Vagina (tissue), 2 donors: ENCODE results near the gene SGK1. TPM values are rescaled to one million over a fixed set of nuclear protein-coding genes. Genes with fewer than 3 reads are reported as not detected.

Source experiments
- DNase-seq, 2 donors: peaks; one replicate each; pipeline ENCODE4 v3.0.0-alpha.2; 2017; ENCODE audit errors: extremely low spot score in 2 of 2
- H3K27ac ChIP-seq: fragments of 200-600 bp; sonication (generic); one replicate; pipeline ENCODE4 v1.5.1; 2019
- H3K27me3 ChIP-seq: fragments of 200-600 bp; sonication (generic); one replicate; pipeline ENCODE4 v1.5.1; 2019
- H3K36me3 ChIP-seq, 2 donors: fragments of 200-600 bp; sonication (generic); one replicate each; pipeline ENCODE4 v1.5.1; 2017 to 2019
- H3K4me1 ChIP-seq: fragments of 200-600 bp; sonication (generic); one replicate; pipeline ENCODE4 v1.5.1; 2019
- H3K4me3 ChIP-seq, 2 donors: fragments of 200-600 bp; sonication (generic); 1 replicate in 1 of 2; 2 replicates in 1 of 2; pipeline ENCODE4 v1.5.1; 2016 to 2019
- H3K9me3 ChIP-seq: fragments of 200-600 bp; sonication (generic); one replicate; pipeline ENCODE4 v1.5.1; 2019
- POLR2A ChIP-seq, 2 donors: fragments of 450-650 bp; IDR thresholded peaks; one replicate each; pipeline ENCODE4 v1.6.1; 2017; ENCODE audit warnings: antibody characterized with exemption in 2 of 2, mild to moderate bottlenecking in 2 of 2, moderate library complexity in 2 of 2
- POLR2AphosphoS5 ChIP-seq, 2 donors: sonication (generic); formaldehyde crosslinking; IDR thresholded peaks; one replicate each; pipeline ENCODE4 v1.9.0; 2017; ENCODE audit warnings: antibody characterized with exemption in 2 of 2, mild to moderate bottlenecking in 2 of 2, low read depth in 1 of 2; ENCODE audit not compliant: insufficient read depth in 1 of 2
- intact Hi-C: fragments of 100-400 bp; cut with DNase I; formaldehyde crosslinking; loops from one replicate; pipeline ENCODE4 v1.15.1; 2023
- total RNA-seq: library from RNA; depleted of rRNA; stranded (reverse); fragments of >200 nt; gene quantifications from one replicate; pipeline ENCODE4 v1.2.3, GENCODE V29; 2016
- TF ChIP-seq, protein P1 (sequence below), 3 experiments: fragments of 450-650 bp in 2 of 3; fragments of 200-600 bp in 1 of 3; sonication (generic) in 1 of 3; IDR thresholded peaks; one replicate each; pipeline ENCODE4 v1.5.1; 2017 to 2019; ENCODE audit warnings: antibody characterized with exemption in 3 of 3, mild to moderate bottlenecking in 2 of 3, moderate library complexity in 2 of 3

Gene SGK1
- total RNA-seq, 1 donor from 2014 or later, result 608 TPM

DNA sequence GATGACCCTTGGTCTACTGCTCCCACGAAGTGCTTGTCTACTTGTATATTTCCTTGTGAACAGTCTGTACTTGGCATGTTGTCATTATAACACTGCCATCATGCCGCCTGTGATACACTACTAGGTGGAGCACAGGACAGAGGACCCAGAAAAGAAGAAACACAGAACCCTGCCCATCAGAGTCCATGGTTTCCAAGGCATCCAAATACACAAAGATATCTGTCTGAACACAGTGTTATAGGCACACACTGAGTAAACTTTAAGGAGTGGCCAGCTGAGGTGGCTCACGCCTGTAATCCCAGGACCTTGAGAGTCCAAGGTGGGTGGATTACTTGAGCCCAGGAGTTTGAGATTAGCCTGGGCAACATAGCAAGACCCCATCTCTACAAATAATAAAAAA is 155.0 kb downstream of the SGK1 start:
- no peaks in the 10 kb centered on the region for H3K36me3 ChIP-seq
- no peak overlapping the region for H3K27ac ChIP-seq
- no peaks in the 10 kb centered on the region for H3K9me3 ChIP-seq
- no peaks in the 10 kb centered on the region for H3K27me3 ChIP-seq
- no peaks in the 10 kb centered on the region for H3K4me1 ChIP-seq
- no peak overlapping the region for H3K4me3 ChIP-seq
- no peak for TF ChIP-seq POLR2AphosphoS5 (IDR thresholded peaks at IDR 0.05; ENCODE audit: insufficient read depth in 1 of 2, low read depth in 1 of 2)
- TF ChIP-seq, protein P1, sequence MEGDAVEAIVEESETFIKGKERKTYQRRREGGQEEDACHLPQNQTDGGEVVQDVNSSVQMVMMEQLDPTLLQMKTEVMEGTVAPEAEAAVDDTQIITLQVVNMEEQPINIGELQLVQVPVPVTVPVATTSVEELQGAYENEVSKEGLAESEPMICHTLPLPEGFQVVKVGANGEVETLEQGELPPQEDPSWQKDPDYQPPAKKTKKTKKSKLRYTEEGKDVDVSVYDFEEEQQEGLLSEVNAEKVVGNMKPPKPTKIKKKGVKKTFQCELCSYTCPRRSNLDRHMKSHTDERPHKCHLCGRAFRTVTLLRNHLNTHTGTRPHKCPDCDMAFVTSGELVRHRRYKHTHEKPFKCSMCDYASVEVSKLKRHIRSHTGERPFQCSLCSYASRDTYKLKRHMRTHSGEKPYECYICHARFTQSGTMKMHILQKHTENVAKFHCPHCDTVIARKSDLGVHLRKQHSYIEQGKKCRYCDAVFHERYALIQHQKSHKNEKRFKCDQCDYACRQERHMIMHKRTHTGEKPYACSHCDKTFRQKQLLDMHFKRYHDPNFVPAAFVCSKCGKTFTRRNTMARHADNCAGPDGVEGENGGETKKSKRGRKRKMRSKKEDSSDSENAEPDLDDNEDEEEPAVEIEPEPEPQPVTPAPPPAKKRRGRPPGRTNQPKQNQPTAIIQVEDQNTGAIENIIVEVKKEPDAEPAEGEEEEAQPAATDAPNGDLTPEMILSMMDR (IDR thresholded peaks at IDR 0.05), result no peak
- TF ChIP-seq POLR2A (IDR thresholded peaks at IDR 0.05), result no peak
- intact Hi-C loops, result no loop called here
- peak in 1 of 2 donors; percentile 70 for DNase-seq

GRCh38 chr6:134161041-134161440 is 156.9 kb downstream of the SGK1 start:
- TF ChIP-seq POLR2A (IDR thresholded peaks at IDR 0.05), result no peak
- TF ChIP-seq, protein P1 (IDR thresholded peaks at IDR 0.05), result no peak
- no peak for TF ChIP-seq POLR2AphosphoS5 (IDR thresholded peaks at IDR 0.05; ENCODE audit: insufficient read depth in 1 of 2, low read depth in 1 of 2)
- H3K36me3 ChIP-seq, result no peaks in the 10 kb centered on the region
- H3K9me3 ChIP-seq, result no peaks in the 10 kb centered on the region
- intact Hi-C loops, result no loop called here
- no peaks in the 10 kb centered on the region for H3K27me3 ChIP-seq
- DNase-seq, result peak in 1 of 2 donors; percentile 0
- H3K4me3 ChIP-seq, result no peak overlapping the region
- H3K27ac ChIP-seq, result no peak overlapping the region
- H3K4me1 ChIP-seq, result no peaks in the 10 kb centered on the region

DNA sequence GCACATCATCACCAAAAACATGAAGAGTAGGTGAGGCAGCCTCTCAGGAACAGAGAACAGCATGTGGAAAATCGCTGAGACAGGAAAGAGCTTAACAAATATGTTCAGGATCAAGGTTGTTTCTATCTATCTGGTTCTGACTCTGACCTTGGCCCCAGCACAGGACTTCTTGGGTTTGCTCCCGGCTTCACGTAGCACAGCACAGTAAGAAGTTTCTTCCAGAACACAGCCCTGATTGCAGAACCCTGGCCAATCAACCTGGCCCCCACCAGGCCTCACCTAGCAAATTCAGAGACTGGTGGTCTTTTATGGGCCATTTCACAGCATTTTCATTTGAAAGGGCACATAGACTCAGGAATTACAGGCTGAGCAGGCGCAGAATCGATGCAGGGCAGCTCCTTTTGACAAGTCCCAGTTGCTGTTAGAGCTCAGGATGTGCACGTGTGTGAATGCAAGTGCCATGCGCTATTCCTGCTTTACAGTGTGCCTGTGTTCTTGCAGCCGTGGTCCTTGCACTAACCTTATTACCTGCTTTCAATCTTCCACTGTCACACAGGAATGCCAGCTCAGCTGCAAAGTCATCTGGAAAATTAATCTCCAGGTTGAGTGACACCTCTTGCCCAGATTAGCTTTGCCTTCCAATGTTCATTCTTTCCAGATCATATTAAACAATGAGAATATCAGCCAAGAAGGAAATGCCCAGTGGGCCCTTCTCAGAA is 165.0 kb downstream of the SGK1 start:
- no peaks in the 10 kb centered on the region for H3K27me3 ChIP-seq
- no peak overlapping the region for H3K27ac ChIP-seq
- intact Hi-C loops, result no loop called here
- DNase-seq, result peak in 1 of 2 donors; percentile 67
- no peaks in the 10 kb centered on the region for H3K4me1 ChIP-seq
- TF ChIP-seq POLR2A (IDR thresholded peaks at IDR 0.05) (no peak), POLR2AphosphoS5 (IDR thresholded peaks at IDR 0.05; ENCODE audit: insufficient read depth in 1 of 2, low read depth in 1 of 2) (no peak)
- TF ChIP-seq, protein P1 (IDR thresholded peaks at IDR 0.05), result no peak
- no peak overlapping the region for H3K4me3 ChIP-seq
- H3K9me3 ChIP-seq, result no peaks in the 10 kb centered on the region
- no peaks in the 10 kb centered on the region for H3K36me3 ChIP-seq

DNA sequence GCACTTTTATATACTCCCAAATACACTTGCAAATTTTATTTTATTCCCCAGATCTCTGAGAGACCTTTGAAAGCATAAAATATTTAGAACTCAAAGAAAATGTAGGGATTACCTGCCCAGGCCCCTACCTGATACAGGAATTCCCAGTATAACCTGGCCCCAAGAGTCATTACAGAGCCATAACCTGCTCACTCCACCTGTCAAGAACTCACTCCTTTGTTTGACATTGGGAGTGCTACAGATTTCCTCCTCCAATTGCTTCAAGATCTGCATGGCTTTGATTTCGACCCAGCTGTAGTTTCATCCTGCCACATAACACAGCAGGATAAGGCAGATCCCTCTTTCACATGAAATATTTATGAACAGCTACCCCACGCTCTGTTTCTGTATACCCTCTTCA is 169.3 kb downstream of the SGK1 start:
- DNase-seq, result no peak

More for the DNA sequence above, 169.3 kb downstream of the SGK1 start:
- no peaks in the 10 kb centered on the region for H3K27me3 ChIP-seq
- intact Hi-C loops, result loop anchor here (10.0 kb wide), 1 partner anchor 676 kb away; no protein-coding TSS in a partner anchor
- no peak overlapping the region for H3K4me3 ChIP-seq
- peaks cover 10% of the 10 kb centered on the region for H3K4me1 ChIP-seq
- H3K27ac ChIP-seq, result peak overlapping the region; percentile 48
- no peaks in the 10 kb centered on the region for H3K9me3 ChIP-seq
- H3K36me3 ChIP-seq, result no peaks in the 10 kb centered on the region
- TF ChIP-seq, protein P1 (IDR thresholded peaks at IDR 0.05), result no peak
- no peak for TF ChIP-seq POLR2AphosphoS5 (IDR thresholded peaks at IDR 0.05; ENCODE audit: insufficient read depth in 1 of 2, low read depth in 1 of 2)
